Urinary bladder (tissue), 4 donors: ENCODE data around the gene POLR2J3. TPM values are rescaled to one million over a fixed set of nuclear protein-coding genes. Genes with fewer than 3 reads are reported as not detected.
"Not testable (repeated sequence)": the region's sequence is repeated elsewhere in the genome, so short reads cannot be mapped to it uniquely, and the experiment has no call there.

Experiments
- DNase-seq: peaks from one replicate; pipeline ENCODE4 v3.0.0-alpha.2; 2015; ENCODE audit errors: extremely low spot score
- H3K27ac ChIP-seq: one replicate; pipeline ENCODE4 v1.5.1; 2013; ENCODE audit warnings: low read depth, mild to moderate bottlenecking, moderate library complexity
- H3K36me3 ChIP-seq: one replicate; pipeline ENCODE4 v1.6.1; 2013; ENCODE audit warnings: mild to moderate bottlenecking, moderate library complexity; ENCODE audit not compliant: insufficient read depth
- H3K4me1 ChIP-seq: one replicate; pipeline ENCODE4 v1.6.1; 2013; ENCODE audit warnings: mild to moderate bottlenecking, moderate library complexity; ENCODE audit not compliant: insufficient read depth
- H3K4me3 ChIP-seq: one replicate; pipeline ENCODE4 v1.5.1; 2013; ENCODE audit warnings: low read depth, low read length
- WGBS: extraction: QIAGEN DNeasy Blood & Tissue Kit; methylation state at CpG from one replicate; pipeline ENCODE4 v1.1.7; 2013; 5-methylcytosine and 5-hydroxymethylcytosine counted together
- polyA plus RNA-seq: library from polyadenylated mRNA; stranded (reverse); fragments of 200-250 nt; gene quantifications from one replicate; pipeline ENCODE4 v1.2.3, GENCODE V29; 2013
- total RNA-seq: library from RNA; depleted of rRNA; stranded (reverse); fragments of >200 nt; gene quantifications from one replicate; pipeline ENCODE4 v1.2.3, GENCODE V29; 2014
- donor health status: healthy with polysubstance abuse.
- donor health status: healthy.

The POLR2J3 gene
- total RNA-seq (46.1 TPM), polyA plus RNA-seq (53.4 TPM)

DNA sequence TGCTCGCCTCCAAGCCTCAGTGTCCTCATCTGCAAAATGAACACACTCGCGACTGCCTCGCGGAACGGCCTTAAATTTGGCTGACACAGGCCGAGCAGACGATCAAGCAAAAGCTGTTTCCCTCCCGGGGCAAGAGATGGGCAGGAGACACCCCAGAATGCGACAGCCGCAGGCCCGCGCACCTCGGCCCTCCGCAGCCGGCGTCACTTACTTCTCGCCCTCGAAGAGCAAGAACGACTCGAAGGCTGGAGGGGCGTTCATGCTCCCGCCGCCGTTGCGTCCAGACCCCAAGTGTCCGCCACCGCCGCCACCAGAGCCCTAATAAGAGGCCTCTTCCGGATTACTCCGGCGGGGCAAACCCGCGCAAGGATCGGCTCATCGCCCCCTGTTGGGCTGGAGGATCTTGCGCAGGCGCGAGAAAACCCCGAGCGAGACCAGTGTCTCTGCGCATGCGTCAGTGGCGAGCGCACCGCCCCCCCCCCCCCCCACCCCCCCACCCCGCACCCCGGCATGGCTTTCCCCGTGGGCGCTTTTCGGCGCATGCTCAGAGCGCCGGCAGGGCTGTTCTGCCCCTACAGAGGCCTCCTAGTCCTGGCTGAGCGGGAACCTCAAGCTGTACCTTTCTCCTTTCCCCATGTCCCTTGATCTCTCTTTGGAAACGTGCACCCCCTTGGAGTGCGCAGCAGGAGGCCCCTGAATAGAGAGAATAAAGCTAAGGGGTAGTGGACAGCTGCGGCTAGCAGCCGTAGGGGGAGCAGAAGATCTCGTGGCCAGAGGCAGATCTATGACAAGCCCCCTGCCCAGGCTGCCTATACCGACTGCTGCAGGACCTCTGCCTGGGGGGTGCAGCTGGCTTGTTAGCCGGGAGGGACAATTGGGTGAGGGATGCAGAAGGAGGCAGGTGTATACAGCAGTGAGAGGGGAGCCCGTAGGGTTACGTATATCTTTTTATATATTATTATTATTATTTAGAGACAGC, at the start of gene POLR2J3:
POLR2J3 (minus strand) TSS at position 323 of the 979 bp plus-strand sequence; CDS start at position 261, 62 bp downstream.
- not testable (repeated sequence) for H3K4me1 ChIP-seq, H3K36me3 ChIP-seq, H3K27ac ChIP-seq
- peak within 1 kb of the TSS; percentile 59 for H3K4me3 ChIP-seq
- under 1% methylated on average over 53 of the region's 64 CpGs for WGBS
- DNase-seq, result peak; percentile 21

DNA sequence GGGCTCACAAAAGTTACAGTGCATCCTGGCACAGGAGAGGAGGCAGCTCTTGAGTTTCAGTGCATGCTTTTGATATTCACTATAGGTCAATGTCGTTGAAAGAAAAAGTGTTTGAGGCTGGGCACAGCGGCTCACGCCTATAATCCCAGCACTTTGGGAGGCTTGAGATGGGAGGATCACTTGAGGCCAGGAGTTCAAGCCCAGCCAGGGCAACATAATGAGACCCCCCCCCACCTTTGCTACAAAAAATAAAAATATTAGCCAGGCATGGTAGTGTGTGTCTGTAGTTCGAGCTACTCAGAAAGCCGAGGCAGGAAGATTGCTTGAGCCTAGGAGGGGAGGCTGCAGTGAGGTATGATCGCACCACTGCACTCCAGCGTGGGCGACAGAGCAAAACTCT, 45.7 kb upstream of the POLR2J3 start:
- H3K4me1 ChIP-seq, H3K27ac ChIP-seq, DNase-seq, H3K4me3 ChIP-seq, H3K36me3 ChIP-seq: not testable (repeated sequence)
- WGBS, result 86% methylated on average over 5 of the region's 8 CpGs

DNA sequence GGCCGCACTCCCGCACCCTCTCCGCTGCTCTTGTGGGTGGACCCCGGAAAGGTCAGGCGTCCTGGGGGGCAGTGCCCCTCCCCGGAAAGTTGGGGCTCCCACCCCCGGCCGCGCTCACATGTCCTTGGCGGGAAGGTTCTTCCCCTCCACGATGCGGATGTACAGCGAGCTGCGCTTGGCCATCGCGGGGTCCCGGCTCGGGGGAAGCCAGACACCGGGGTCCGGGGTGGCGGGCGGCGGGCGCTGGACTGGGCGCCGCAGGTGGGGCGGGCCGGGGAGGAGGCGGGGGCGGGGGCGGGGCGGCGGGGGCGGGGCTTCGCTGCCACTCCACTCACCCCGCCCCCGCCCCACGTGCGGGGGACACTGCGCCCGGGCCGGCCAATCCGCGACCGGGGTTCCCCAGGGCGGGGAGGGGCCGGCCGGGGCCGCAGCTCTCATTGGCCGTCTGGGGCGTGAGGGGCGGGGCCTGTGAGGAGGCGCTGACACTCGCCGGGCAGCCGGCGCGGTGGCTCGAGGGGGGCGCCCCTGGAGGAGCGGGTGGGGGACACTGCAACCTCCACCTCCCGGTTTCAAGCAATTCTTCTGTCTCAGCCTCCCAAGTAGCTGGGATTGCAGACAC, 44.2 kb upstream of the POLR2J3 start, which contains the start of gene RASA4:
RASA4 (minus strand) TSS at position 250 of the 619 bp plus-strand sequence; CDS start at position 183, 67 bp downstream.
- H3K27ac ChIP-seq, DNase-seq, H3K4me1 ChIP-seq, H3K36me3 ChIP-seq: not testable (repeated sequence)
- peak within 1 kb of the TSS; percentile 43 for H3K4me3 ChIP-seq
- WGBS, result under 1% methylated on average over 18 of the region's 62 CpGs

DNA sequence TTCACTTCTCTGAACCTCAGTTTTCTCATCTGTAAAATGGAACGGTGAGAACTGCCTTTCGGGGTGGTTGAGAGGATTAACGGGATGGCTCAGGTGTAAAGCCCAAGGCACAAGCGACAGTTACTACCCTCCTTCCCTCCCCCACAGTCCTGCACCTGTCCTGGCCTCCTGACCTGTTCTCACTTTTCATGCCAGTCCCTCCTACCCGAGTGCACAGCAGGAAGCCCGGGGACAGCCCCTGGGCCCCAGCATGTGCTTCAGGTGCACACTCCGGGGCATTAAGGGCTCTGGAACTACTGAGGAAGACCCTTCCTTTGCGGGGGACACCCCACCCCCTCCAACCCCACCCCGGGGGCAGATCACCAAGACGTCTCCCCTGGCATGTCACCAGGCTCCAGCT, 43.5 kb upstream of the POLR2J3 start:
- no CpG with 5 or more reads among the region's 10 CpGs for WGBS
- not testable (repeated sequence) for H3K4me1 ChIP-seq, H3K27ac ChIP-seq, H3K36me3 ChIP-seq, H3K4me3 ChIP-seq, DNase-seq

DNA sequence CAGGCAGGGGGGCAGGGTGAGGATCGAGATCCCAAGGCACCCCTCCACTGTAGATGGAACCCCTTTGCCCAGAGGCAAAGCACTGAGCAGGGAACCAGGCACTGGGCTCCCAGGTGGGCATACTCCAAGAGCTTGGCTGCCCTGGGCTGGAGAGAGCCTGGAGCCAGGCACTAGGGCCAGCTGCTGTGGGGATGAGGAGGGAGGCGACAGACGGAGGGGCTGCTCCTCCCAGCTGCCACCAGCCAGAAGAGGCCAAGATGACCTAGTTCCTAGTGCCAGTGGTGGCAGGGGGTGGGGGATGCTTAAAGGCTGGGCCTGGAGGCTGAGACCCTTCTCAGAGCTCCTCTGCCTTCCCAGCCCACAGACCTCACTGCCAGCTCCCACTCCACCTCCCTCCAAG, 42.5 kb upstream of the POLR2J3 start:
- H3K36me3 ChIP-seq, H3K27ac ChIP-seq, H3K4me3 ChIP-seq, DNase-seq, H3K4me1 ChIP-seq: not testable (repeated sequence)
- no CpG with 5 or more reads among the region's 3 CpGs for WGBS

GRCh38 chr7:102614346-102614697, 41.9 kb upstream of the POLR2J3 start:
- DNase-seq, H3K4me3 ChIP-seq, H3K36me3 ChIP-seq, H3K27ac ChIP-seq, H3K4me1 ChIP-seq: not testable (repeated sequence)
- no CpG with 5 or more reads among the region's 4 CpGs for WGBS

GRCh38 chr7:102613575-102614345, 41.4 kb upstream of the POLR2J3 start:
- H3K36me3 ChIP-seq, H3K4me3 ChIP-seq, H3K4me1 ChIP-seq, H3K27ac ChIP-seq, DNase-seq: not testable (repeated sequence)
- WGBS, result 48% methylated on average over 5 of the region's 15 CpGs

GRCh38 chr7:102611675-102612325, 39.4 kb upstream of the POLR2J3 start:
- H3K4me3 ChIP-seq, H3K4me1 ChIP-seq, H3K36me3 ChIP-seq, H3K27ac ChIP-seq, DNase-seq: not testable (repeated sequence)
- WGBS, result 17% methylated on average over 8 of the region's 10 CpGs

DNA sequence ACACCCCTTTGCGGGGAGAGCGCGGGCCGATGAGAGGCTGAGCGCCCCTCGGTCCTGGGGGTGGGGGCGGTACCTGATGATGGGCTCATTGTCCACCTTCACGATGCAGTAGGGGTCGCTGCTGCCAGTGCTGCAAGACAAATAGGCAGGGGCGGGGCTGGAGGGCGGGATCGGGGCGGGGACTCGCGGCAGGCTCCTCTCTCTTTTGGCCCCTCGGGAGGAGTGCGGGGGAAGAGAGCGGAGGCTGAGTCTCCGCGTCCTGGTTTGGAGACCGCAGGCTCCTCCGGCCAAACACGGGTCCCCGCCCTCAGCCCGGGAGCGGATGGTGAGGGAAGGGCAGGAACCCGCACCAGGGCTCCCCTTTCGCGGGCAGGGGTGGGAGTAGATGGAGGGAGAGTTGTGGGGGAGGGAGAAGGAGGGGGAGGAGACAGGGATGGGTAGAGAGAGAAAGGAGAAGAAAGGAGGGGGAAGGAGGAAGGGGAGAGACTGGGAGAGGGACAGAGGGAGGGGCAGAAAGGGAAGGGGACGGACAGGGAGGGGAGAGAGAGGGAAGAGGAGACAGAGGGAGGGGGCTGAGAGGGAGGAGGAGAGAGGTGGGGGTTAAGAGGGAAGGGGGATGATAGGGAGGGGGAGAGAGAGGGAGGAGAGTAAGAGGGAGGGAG, 38.8 kb upstream of the POLR2J3 start:
- H3K36me3 ChIP-seq, DNase-seq, H3K4me1 ChIP-seq, H3K27ac ChIP-seq, H3K4me3 ChIP-seq: not testable (repeated sequence)
- no CpG with 5 or more reads among the region's 30 CpGs for WGBS

- not testable (repeated sequence) for H3K27ac ChIP-seq, DNase-seq, H3K4me1 ChIP-seq, H3K36me3 ChIP-seq, H3K4me3 ChIP-seq
- no CpG with 5 or more reads among the region's 7 CpGs for WGBS
Observed at GRCh38 chr7:102610441-102610840, 38.1 kb upstream of the POLR2J3 start.

- H3K27ac ChIP-seq, H3K36me3 ChIP-seq, H3K4me1 ChIP-seq, H3K4me3 ChIP-seq, DNase-seq: not testable (repeated sequence)
- WGBS, result 70% methylated on average over 5 of the region's 10 CpGs
Observed at GRCh38 chr7:102609734-102610133, 37.4 kb upstream of the POLR2J3 start.

DNA sequence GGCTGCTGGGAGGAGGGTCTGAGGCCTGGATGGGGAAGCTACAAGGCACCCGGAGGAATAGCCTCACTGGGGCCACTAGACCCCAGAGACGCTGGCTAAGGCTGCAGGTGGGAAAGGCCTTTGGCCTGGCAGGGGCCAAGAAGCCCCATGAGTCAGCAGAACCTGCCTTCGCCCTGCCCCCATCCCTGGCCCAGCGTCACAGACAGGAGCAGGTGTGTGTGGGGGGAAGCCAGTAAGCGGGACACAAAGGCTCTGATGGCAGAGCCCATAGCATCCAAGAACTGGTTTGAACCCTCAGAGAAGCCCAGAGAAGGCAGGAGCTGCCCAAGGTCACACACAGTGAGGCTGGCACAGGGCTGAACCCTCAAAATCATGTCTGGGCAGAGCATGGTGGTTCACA, 34.5 kb upstream of the POLR2J3 start:
- not testable (repeated sequence) for H3K4me3 ChIP-seq, H3K27ac ChIP-seq, H3K4me1 ChIP-seq, DNase-seq, H3K36me3 ChIP-seq
- WGBS, result no CpG with 5 or more reads among the region's 5 CpGs
